ENCODE results near the gene TTC33. TPM values are rescaled to one million over a fixed set of nuclear protein-coding genes. Genes with fewer than 3 reads are reported as not detected.

The TTC33 gene
- total RNA-seq, 4 donors from 2014 or later: 18.8 to 123 (median 39.7) TPM

DNA sequence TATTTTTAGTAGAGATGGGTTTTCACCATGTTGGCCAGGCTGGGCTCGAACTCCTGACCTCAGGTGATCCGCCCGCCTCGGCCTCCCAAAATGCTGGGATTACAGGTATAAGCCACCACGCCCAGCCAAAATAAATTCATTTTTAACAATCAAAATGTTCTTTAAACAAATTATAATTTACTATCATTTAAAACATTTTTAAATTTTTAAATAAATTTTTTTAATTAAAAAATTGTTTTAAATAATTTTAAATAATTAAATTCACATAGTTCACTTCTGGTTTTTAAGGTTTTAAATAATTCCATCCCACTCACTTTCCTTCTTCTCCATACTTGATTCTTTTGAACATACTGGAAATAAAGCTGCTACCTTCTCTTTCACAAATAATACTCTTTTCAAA is 15.0 kb upstream of the TTC33 start:
- intact Hi-C loops (cut with DNase I; ENCODE audit: low total_unique reads): no loop called here
- no peaks in the 10 kb centered on the region for H3K36me3 ChIP-seq

DNA sequence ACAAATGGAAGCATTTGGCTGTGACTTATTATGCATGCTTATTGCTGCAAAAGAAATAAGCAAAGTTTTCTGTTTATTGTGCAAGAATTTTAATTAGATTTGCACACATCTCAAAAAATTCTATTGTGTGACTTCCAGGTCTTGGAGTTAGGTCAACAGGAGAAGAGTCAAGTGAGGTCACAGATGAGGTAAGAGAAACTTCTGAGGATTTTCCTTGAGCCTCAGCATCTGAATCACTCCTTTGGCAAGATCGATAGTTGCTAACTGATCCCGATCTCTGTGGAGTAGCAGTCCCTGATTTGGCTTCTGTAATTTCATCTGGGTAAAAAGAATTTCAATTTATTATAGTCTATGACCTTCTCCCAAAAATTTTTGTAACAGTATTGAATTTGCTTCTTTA is 6.9 kb upstream of the TTC33 start:
- TF ChIP-seq, protein P1, sequence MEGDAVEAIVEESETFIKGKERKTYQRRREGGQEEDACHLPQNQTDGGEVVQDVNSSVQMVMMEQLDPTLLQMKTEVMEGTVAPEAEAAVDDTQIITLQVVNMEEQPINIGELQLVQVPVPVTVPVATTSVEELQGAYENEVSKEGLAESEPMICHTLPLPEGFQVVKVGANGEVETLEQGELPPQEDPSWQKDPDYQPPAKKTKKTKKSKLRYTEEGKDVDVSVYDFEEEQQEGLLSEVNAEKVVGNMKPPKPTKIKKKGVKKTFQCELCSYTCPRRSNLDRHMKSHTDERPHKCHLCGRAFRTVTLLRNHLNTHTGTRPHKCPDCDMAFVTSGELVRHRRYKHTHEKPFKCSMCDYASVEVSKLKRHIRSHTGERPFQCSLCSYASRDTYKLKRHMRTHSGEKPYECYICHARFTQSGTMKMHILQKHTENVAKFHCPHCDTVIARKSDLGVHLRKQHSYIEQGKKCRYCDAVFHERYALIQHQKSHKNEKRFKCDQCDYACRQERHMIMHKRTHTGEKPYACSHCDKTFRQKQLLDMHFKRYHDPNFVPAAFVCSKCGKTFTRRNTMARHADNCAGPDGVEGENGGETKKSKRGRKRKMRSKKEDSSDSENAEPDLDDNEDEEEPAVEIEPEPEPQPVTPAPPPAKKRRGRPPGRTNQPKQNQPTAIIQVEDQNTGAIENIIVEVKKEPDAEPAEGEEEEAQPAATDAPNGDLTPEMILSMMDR (IDR thresholded peaks at IDR 0.05): no peak
- TF ChIP-seq POLR2A (IDR thresholded peaks at IDR 0.05): no peak
- Histone ChIP-seq H3K4me3 (no peak overlapping the region), H3K9me3 (no peaks in the 10 kb centered on the region), H3K27ac (no peak overlapping the region), H3K4me1 (no peaks in the 10 kb centered on the region), H3K36me3 (no peaks in the 10 kb centered on the region), H3K27me3 (no peaks in the 10 kb centered on the region)
- DNase-seq: no peak
- intact Hi-C loops (cut with DNase I; ENCODE audit: low total_unique reads): no loop called here

More for the DNA sequence above, 15.0 kb upstream of the TTC33 start:
- Histone ChIP-seq H3K4me3 (no peak overlapping the region), H3K27me3 (no peaks in the 10 kb centered on the region), H3K4me1 (no peaks in the 10 kb centered on the region), H3K27ac (no peak overlapping the region), H3K9me3 (no peaks in the 10 kb centered on the region)
- TF ChIP-seq POLR2A (IDR thresholded peaks at IDR 0.05): no peak
- TF ChIP-seq, protein P1 (IDR thresholded peaks at IDR 0.05): no peak
- DNase-seq: no peak

GRCh38 chr5:40757400-40757799 is 1.6 kb upstream of the TTC33 start:
- H3K27me3 ChIP-seq: no peaks in the 10 kb centered on the region
- no peak for TF ChIP-seq POLR2A (IDR thresholded peaks at IDR 0.05)
- TF ChIP-seq, protein P1 (IDR thresholded peaks at IDR 0.05): no peak
- H3K4me3 ChIP-seq: no peak overlapping the region
- H3K9me3 ChIP-seq: no peaks in the 10 kb centered on the region
- no peak for DNase-seq
- H3K4me1 ChIP-seq: no peaks in the 10 kb centered on the region
- H3K36me3 ChIP-seq: no peaks in the 10 kb centered on the region
- intact Hi-C loops (cut with DNase I; ENCODE audit: low total_unique reads): no loop called here
- H3K27ac ChIP-seq: no peak overlapping the region

DNA sequence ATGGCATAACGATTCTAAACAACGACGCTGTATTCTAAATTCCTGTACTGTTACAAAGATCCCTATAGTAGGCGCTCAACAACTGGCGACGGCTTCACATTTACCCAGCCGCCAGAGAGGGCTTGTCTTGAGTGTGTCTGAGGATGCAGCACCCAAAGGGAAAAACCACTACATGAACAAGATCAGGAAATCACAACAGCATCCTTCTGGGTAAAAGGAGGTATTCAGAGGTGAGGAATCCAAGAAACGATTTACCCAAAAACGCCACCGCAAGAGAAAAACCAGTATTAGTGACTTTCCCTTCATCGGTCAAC is 711 bp downstream of the TTC33 start:
- peak overlapping the region; percentile 86 to 99 for H3K27ac ChIP-seq
- H3K4me1 ChIP-seq: no peaks in the 10 kb centered on the region
- TF ChIP-seq, protein P1 (IDR thresholded peaks at IDR 0.05): peak; percentile 37 to 79 (median 63)
- no peak for TF ChIP-seq POLR2A (IDR thresholded peaks at IDR 0.05)
- no peaks in the 10 kb centered on the region for H3K27me3 ChIP-seq
- peak overlapping the region; percentile 70 to 92 for H3K4me3 ChIP-seq
- DNase-seq: peak; percentile 59 to 66
- no peaks in the 10 kb centered on the region for H3K36me3 ChIP-seq
- H3K9me3 ChIP-seq: no peaks in the 10 kb centered on the region
- intact Hi-C loops (cut with DNase I; ENCODE audit: low total_unique reads): no loop called here

GRCh38 chr5:40754381-40755092 is 1.2 kb downstream of the TTC33 start:
- Histone ChIP-seq H3K27ac (peak overlapping the region; percentile 86 to 99), H3K4me1 (no peaks in the 10 kb centered on the region), H3K27me3 (no peaks in the 10 kb centered on the region), H3K36me3 (no peaks in the 10 kb centered on the region), H3K9me3 (no peaks in the 10 kb centered on the region), H3K4me3 (peak overlapping the region; percentile 70 to 92)
- no peak for TF ChIP-seq POLR2A (IDR thresholded peaks at IDR 0.05)
- TF ChIP-seq, protein P1 (IDR thresholded peaks at IDR 0.05): no peak
- intact Hi-C loops (cut with DNase I; ENCODE audit: low total_unique reads): no loop called here
- no peak for DNase-seq
